CD1c-positive myeloid dendritic cell (primary cell): ENCODE results near the gene PSME1.
A peak's percentile ranks its signal among the peaks of the same experiment; 100 is the strongest.

Experiments
- DNase-seq: peaks from one replicate; pipeline ENCODE4 v3.0.0-alpha.2; 2016; ENCODE audit errors: extremely low spot score

Gene PSME1

GRCh38 chr14:24130380-24130716 lies 5.6 kb upstream of the PSME1 start, which contains the start of gene FITM1:
TSS of gene FITM1 (plus strand) at chr14:24130659. CDS start at chr14:24131564, 905 bp downstream.
- peak; percentile 18 for DNase-seq

GRCh38 chr14:24130717-24131548 lies 5.1 kb upstream of the PSME1 start:
- DNase-seq = no peak

GRCh38 chr14:24131549-24131966 lies 4.4 kb upstream of the PSME1 start:
- DNase-seq = no peak

- DNase-seq = no peak
Observed at GRCh38 chr14:24132061-24132685, 3.8 kb upstream of the PSME1 start.

DNA sequence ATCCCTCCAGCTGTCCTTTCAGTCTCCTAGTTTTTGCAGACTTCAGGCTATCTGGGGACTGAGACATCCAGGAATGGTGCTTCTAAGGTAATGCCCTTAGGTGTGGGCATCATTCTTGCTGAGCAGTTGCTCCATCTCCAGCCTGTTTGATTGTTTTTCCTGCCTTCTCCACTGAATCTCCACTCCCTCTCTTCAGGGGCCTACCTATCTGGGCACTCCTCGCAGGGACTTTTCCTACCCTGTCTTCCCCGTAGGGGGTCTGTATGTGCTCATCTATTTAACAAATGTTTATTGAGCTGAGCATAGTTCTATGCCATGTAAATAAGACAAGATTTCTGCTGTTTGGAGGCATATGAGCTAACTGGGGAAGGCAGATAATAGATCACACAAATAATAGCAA lies 3.0 kb upstream of the PSME1 start:
- DNase-seq = no peak

DNA sequence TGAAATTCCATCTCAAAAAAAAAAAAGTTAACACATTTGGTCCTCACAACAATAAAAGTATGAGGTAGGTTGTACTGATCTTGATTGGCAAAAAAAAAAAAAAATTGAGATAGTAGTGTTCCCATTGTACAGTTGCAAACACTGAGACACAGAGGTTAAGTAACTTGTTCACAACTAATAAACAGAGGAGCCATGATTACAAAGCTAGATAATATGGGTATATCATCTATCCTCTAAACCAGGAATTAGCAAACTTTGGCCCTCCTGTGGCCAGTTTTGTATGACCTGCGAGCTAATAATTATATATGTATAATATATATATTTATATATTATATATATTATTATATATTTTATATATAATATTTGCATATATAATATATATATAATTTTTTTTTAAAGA lies 2.3 kb upstream of the PSME1 start:
- DNase-seq = no peak

DNA sequence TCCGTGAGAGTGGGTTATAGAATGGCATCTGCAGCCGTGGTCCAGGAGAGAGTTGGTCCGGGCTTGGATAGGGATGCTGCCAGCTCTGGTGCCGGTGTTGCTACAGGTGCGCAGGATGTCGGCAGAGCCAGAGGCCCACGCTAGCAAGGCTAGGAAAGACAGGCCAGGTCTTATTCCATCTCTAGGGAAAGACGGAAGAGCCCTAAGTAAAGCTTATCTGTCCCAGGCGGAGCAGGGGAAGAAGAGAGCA lies 485 bp upstream of the PSME1 start:
- no peak for DNase-seq

GRCh38 chr14:24136684-24137528 lies 912 bp downstream of the PSME1 start:
- no peak for DNase-seq

- no peak for DNase-seq
Observed at GRCh38 chr14:24137529-24138395, 1.8 kb downstream of the PSME1 start.

GRCh38 chr14:24138396-24139271 lies 2.6 kb downstream of the PSME1 start:
- DNase-seq = no peak

- no peak for DNase-seq
Observed at GRCh38 chr14:24139272-24139934, 3.4 kb downstream of the PSME1 start.

DNA sequence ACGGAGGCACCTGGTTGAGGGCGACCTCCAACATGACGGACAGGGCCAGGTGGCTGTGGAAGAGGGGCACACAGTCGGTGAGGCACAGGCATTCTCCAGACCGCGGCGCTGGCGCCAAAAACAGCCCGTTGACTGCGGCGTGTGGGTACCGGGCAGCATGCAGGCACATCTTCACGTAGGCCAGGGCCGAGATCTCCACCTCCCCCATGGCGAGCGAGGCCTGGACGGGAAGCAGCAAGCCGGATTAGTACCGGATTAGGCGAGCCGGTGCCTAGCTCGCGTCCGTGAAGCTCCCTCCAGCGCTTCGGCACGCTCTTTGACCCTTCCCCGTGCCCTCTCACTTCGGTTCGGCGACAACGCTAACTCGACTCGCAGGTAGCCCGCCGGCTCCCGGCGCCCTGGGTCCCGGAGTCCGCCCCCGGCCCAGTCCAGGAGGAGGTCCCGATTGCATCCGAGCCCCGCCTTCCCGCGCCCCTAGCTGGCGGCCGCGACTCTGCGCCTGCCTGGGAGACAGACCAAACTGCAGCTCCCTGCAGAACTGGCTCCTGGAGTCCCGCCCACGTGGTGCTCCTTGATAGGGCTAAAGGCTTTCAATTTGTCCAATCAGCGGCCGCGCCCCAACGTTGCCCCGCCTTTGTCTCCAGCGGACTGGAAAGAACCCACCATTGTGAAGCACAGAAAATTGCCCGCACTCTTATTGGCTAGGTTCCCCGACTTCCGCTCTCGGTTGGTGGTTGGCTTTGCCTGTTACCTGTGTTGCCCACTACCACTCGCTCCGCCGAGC lies 5.3 kb downstream of the PSME1 start, which contains the start of gene EMC9:
Gene EMC9, minus strand, starts transcription at position 495 of the 784 bp plus-strand sequence. Its CDS starts 287 bp downstream, at position 208.
- DNase-seq = peak; percentile 100

- DNase-seq = no peak
Observed at GRCh38 chr14:24143511-24143910, 7.5 kb downstream of the PSME1 start.

- no peak for DNase-seq
Observed at GRCh38 chr14:24144451-24144850, 8.5 kb downstream of the PSME1 start.

DNA sequence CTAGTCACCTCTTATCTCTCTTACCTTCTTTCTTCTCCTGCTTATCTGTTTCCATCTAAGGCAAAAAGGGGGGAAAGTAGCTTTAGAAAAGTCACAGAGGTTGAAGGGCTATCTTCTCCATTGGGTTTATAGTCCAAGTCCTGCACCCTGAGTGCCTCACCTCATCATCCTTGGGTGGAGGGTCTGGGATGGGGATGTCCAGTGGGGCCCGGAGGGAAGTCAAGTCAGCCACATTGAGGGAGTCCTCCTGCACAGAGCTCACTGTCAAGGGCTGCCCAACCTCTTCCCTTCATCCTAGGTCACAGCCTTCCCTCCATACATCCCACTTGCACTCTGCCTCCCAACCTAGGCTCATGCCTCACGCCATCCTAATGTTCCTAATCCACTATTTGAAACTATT lies 9.2 kb downstream of the PSME1 start:
- no peak for DNase-seq

DNA sequence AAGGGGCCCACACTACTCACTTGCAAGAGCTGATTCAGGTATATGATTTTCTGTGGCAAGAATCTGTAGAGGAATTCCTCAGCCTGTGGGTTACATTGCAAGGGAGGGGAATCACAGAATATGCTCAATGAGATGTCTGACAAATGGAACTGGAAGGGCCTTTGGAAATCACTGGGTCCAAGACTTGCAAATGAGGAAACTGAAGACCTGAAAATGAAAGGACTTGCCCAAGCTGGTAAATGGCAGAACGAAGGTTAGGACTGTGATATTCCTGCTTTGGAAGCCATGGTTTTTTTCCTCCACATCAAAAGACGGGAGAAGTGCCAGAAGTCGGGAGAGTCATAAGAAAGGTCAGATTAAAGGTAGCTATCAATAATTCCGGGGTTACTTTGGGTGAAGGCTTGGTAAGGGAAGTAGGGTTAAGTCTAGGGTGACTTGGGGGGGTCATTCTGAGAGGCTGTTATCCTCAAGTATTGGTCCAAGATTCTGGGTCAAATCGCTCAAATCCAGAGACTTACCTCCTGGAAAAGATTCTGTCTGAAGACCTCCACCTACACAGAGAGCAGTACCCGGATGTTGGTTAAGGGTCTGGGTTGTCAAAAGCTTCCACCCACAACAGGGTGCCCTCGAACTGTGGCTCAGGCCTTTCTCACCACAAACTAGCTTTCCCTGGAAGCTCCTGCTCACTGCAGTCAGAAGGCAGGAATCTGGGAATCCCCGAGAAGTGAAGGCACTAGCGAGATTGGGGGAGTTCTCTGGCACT lies 9.9 kb downstream of the PSME1 start:
- DNase-seq = peak; percentile 36

- DNase-seq = peak; percentile 93
Observed at GRCh38 chr14:24146453-24146977, 10.5 kb downstream of the PSME1 start, which contains the start of gene PSME2. TSS of gene PSME2 (minus strand) at chr14:24146610. CDS start at chr14:24146581, 29 bp downstream.
